Hematopoietic multipotent progenitor cell treated with erythropoietin and hydrocortisone succinate and interleukin-3 and kit ligand, for 6 days (in vitro differentiated cells): ENCODE data around the gene IRF1.

Source experiments
- DNase-seq: peaks from one replicate; pipeline ENCODE4 v3.0.0-alpha.2; 2015

The IRF1 gene

DNA sequence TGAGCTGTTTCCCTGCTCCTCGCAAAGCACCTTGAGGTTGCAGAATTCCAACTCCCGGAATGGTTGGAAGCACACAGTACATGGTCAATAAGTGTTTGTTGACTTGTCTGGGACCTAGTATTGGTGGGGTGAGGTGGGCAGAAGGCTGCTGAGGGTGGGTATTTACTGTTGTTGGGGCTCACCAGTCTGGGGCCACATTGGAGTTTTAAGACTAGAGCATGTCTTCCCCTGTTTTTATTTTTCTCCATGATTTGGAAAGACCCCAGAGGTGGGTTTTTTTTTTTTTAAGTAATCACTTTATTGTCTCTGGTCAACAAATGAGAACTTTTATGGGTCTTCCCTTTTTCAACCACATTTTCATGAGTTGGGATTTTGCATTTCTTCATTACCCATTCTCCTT lies 55.1 kb downstream of the IRF1 start:
- no peak for DNase-seq

DNA sequence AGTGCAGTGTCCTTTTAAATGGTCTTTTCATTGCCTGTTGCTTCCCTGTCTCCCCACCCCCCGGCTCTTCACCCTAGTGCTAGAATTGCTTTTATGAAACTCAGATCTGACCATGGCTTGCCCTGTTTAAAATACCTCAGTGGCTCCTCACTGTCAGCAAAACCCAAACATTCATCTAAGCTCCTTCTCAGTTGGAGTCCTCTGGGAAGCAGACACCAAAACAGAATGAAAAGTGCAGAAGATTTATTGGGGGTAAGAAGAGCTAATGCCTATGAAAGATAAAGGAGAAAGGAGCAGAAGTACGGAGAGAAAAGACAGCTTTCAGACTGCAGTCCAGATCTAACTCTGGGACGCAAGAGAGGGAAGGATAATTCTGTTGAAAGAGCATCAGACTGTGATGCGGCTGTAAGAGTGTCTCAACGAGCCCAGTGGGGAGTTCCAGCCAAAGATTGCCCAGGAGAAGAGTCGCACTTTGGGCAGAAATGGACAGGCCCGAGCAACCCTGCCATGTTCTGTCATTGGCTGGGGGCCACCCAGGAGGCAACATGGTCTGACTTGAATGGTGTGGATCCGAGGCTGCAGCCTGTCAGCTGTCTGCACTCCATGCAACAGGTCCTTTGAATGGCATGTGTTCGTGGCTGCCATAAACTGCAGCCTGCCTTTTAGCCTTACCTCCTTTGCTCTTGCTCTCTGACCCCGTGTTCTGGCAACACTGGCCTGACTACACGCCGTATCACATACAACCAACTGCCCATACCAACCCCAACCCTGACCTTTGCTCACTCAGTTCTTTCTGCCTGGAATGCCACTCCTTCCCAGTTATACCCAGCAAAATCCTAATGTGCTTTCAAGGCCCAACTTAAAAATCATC lies 55.9 kb downstream of the IRF1 start:
- DNase-seq: no peak

DNA sequence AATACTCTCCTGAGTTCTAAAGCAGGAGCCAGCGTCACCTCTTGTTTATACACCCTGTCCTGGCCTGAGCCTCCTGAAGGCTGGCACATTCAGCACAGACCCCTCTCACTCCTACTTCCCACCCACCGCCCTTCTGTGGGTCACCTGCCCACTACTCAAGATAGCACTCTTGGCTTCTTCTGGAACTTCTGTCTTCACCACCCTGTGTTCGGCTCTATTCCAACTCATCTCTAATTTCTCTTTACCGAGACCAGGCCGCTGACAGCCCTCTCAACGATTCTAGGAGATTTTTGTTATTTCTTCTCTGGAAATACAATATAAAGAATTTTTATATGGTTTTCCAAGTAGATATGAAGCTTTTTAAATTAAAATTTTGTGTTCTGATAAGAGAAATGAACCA lies 57.4 kb downstream of the IRF1 start:
- no peak for DNase-seq

DNA sequence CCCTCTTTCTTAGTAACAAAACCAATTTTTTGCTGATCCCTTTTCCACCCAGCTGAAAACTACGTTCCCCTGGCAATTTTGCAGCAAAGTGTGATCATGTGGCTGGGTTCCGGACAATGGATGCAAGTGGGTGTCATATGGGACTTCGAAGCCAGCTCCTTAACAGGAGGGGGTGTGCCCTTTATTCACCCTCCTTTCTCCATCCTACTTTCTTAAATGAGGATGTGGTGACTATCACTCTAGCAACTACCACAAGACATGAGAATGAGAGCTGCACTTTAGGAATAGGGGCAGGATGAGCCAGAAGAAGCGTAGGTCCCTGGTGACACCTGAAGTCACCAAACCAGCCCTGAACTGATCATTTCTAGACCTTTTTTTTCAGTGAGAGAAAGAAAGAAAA lies 58.9 kb downstream of the IRF1 start:
- DNase-seq: no peak
